Inflammatory macrophage treated with lipopolysaccharide for 1 hour (primary cell): ENCODE data around the gene ARHGAP10.

Experiments used
- DNase-seq, 2 donors: peaks; one replicate each; pipeline ENCODE4 v3.0.0-alpha.2; 2020 to 2022

The ARHGAP10 gene

DNA sequence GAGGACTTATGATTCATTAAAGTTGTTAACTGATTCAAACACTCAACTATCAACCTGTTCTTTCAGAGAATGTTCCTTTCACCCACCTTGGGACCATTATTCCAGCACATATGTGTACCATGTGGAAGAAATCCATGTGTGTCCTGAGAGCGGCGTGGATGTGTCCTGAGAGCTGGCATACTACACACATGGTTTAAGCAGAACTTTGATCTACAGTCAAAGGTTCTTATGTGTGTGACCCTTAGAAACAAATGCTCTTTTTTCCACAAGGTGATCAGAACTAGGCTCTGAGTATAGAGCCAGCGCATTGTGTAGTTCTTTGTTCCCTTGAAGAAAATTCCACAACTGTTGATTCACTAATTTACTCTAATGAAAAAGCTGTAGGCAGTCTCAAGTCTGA, 378.3 kb downstream of the ARHGAP10 start:
- DNase-seq: no peak

DNA sequence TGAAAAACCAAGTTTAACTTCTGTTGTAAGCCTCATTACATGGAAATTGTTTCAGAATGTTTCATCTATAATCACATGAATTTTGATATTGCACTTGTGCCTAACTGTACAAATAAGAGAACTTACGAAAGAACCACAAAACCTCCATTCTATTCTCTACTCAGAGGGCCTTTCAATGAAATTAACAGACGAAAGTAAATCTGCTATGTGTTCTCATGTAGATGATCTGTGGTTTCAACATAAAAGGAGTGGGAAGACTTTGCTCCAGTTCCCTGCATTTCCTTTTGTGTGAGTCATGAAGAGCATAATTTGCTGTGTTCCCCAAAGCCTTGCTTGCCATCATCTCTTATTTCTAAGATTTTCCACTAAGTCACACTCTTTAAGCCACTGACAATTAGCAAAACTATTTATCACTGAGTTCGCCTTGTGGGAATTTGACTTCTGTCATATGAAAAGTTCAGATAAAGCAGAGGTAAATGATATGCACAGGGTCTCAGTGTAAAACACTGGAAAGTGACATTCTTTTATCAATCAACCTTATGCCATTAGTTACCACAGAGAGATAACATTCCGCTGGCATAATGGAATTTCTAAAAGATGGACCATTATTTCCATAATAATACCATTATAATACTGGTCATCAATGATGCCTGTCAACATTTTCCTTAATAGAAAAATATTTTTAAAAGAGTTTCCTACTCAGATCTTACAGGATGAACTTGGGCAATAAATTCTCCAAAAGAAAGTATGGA, 380.5 kb downstream of the ARHGAP10 start:
- peak; percentile 61 to 73 for DNase-seq

DNA sequence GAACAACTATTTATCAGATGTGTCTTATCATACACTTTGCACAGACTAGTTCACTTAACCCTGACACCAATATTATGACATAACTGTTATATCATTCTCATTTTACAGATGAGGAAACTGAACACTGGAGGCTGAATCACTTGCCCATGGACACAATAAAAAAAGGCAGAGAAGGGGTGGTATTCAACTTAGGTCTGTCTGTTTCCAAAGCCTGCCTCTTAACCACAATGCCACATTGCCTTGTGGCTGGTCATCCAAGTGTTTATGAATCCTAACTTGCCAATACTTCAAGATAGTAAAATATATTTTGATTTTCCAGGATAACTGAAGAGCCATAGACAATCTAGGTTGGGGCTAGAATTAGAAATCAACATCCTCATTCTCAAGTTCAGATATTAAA, 382.5 kb downstream of the ARHGAP10 start:
- no peak for DNase-seq

DNA sequence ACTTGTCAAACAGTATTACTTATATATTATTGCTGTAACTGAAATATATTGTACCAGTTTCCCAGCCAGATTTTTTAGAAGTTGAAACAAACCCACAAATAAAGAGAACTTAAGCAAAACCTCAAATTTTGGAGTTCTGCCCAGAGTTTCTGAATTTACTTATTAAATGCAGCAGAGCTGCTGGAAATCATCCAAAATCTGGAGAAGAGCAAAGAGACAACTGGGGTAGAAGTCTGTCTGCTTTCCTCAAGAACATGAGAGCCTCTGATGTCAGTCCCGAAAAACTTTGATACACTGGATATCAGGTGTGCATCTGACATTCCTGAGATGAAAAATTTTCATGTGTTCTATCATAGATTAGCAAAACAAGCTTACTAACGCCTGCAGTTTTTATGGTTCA, 384.4 kb downstream of the ARHGAP10 start:
- DNase-seq: no peak

DNA sequence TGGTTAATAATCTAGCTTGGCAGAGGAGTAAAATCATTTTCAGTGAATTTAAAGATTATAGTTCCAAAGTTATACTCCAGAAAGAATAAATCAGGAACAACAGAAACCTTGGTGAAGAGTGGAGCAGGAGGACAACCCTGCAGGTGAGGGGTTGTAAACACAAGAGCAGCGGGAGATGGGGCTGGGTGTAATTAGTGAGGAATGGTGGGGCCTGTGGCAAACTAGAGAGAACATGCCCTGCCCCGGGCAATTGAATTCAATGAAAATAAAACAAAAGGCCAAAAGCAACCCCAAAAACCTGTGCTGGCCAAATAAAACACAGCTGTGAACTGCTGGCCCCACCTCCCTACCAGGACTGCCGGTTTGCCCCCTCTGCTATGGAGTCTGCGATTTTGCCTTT, 385.1 kb downstream of the ARHGAP10 start:
- no peak for DNase-seq

DNA sequence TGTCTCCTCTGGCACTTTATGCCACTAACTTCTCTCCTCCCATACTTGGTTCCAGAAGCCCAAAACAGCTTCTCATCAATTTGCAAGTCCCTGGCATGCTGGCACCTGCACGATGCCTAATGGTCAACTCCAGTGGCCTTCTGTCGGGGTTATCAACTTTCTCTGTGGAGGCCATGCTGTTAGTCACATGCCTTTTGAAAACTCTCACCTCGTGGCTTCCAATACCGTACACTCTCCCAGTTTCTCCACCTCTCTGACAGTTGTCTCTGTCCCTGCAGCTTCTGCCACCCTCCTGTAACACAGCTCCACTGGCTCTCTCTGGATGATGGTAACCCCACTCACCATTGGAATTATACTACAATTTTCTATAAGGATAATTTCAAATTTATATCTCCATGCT, 386.3 kb downstream of the ARHGAP10 start:
- DNase-seq: no peak

DNA sequence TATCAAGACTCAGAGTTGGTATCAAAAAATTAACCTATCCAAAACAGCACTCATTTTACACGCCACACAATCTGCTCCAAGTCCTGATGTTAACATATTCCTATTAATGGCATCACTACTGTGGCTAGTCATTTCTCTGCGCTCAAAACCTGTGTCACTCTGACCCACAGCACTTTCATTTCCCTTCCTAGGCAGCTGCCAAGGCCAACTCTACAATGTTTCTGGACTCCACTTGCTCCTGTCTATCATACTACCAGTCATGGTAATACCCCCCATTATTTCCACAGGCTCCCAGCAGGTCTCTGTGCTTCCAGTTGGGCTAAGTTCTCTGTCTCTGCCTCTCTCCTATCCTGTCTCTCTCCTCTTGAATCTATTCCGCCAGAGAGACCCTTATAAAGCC, 386.7 kb downstream of the ARHGAP10 start:
- DNase-seq: no peak

DNA sequence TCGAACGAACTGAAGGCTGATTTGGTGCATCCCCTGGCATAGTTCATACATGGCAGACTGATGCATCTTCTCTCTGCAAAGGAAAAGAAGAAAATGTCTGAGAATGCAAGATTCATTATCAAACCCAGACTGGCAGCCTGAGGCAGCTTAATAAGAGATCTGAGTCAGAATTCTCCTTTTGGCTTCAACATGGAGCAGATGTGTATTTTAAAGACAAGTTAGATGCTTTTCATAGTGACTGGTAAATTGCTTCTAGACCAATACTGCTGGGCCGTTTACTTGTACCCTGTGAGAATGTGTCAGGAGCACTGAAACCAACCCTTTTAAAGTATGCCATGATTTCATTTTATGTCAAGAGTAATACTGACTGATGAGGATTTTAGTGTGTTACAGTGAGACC, 388.3 kb downstream of the ARHGAP10 start:
- DNase-seq: no peak
